ENCODE data around the gene ZFPM1.

DNA sequence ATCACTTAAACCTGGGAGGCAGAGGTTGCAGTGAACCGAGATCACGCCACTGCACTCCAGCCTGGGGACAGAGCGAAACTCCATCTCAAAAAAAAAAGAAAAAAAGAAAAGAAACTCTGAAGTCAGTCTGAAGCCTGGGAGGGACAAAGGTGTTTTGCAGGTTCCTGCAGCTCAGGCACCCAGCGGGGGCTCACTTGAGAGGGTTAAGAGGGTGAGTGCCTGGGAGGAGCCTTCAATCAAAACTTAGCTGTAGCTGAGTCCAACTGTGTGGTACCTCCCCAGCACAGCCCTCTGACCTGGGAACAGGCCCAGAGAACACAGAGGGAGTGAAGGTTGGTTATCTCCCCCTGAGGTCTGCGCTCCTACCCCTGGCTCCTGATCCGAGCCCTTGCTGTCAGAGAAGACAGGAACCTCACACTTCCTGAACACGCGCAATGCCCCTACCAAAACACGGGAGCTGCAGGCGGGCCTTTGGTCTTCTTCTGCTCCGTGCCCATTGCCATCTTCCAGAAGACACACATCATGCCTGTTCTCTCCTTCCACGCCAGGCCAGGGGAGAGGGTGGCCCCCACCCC is 96.7 kb downstream of the ZFPM1 start:
- TF ChIP-seq, protein P1, sequence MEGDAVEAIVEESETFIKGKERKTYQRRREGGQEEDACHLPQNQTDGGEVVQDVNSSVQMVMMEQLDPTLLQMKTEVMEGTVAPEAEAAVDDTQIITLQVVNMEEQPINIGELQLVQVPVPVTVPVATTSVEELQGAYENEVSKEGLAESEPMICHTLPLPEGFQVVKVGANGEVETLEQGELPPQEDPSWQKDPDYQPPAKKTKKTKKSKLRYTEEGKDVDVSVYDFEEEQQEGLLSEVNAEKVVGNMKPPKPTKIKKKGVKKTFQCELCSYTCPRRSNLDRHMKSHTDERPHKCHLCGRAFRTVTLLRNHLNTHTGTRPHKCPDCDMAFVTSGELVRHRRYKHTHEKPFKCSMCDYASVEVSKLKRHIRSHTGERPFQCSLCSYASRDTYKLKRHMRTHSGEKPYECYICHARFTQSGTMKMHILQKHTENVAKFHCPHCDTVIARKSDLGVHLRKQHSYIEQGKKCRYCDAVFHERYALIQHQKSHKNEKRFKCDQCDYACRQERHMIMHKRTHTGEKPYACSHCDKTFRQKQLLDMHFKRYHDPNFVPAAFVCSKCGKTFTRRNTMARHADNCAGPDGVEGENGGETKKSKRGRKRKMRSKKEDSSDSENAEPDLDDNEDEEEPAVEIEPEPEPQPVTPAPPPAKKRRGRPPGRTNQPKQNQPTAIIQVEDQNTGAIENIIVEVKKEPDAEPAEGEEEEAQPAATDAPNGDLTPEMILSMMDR (IDR thresholded peaks at IDR 0.05 in 8 of 11, conservative IDR thresholded peaks at IDR 0.05 in 3 of 11), result no peak
- TF ChIP-seq POLR2AphosphoS5 (IDR thresholded peaks at IDR 0.05), result no peak
- TF ChIP-seq POLR2A (IDR thresholded peaks at IDR 0.05), result no peak
